ENCODE measurements around the gene ABCC1. TPM values are rescaled to one million over a fixed set of nuclear protein-coding genes. Genes with fewer than 3 reads are reported as not detected.
A peak's percentile ranks its signal among the peaks of the same experiment; 100 is the strongest.

The ABCC1 gene
- total RNA-seq, 1 experiment from 2014 or later = 56.4 TPM

DNA sequence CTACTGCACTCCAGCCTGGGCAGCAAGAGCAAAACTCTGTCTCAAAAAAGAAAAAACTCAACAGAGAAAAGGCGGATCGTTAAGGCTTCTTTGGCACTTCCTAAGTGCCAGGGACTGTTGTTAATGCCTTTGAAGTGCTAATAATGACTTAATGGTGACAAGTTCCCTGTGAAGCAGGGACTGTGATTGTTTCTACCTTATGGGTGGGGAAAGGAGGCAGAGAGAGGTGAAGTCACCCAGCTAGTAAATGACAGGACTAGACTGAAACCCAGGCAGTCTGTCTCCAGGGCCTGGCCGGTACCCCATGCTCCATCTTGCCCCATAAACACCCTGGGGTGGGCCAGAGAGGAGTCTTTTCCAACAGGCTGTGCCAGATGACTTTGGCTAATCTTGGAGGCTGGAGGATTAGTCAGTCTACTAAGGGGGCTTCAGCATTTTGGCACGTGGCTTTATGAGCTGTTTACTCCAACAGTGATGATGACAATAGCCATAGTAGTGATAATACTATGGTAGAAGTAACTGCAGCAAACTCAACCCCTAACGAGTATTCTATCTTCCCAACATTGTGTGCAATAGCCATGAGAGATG lies 26.9 kb downstream of the ABCC1 start:
- H2AFZ ChIP-seq (ENCODE audit: low read length) = no peak overlapping the region
- H3K9ac ChIP-seq (ENCODE audit: extremely low read depth, insufficient read length, low read length) = no peak overlapping the region
- H3K9me3 ChIP-seq (ENCODE audit: control insufficient read depth, low read depth, low read length) = peaks cover 20% of the 10 kb centered on the region
- Mint-ChIP-seq H3K27ac (peak overlapping the region in 2 of 3 experiments; percentile 18 to 60; a peak in 3 of 7 replicates), H3K4me3 (no peak overlapping the region), H3K9me3 (peaks cover 42 to 61% of the 10 kb centered on the region in 2 experiments), H3K4me1 (peaks cover 36% of the 10 kb centered on the region in 2 experiments), H3K36me3 (ENCODE audit: insufficient read depth in 1 of 3, low read depth in 3 of 3) (peaks cover 66 to 75% (median 67%) of the 10 kb centered on the region in 3 experiments), H3K27me3 (ENCODE audit: low read depth) (no peaks in the 10 kb centered on the region)
- H3K23me2 ChIP-seq (ENCODE audit: insufficient read length, low read depth, low read length, poor library complexity, severe bottlenecking) = no peaks in the 10 kb centered on the region
- H3K14ac ChIP-seq (ENCODE audit: insufficient read depth, low read length) = no peak overlapping the region
- no peak for DNase-seq
- H3K4me1 ChIP-seq (ENCODE audit: insufficient read depth, low read length) = peaks cover 12% of the 10 kb centered on the region; the same call in 1 of the 2 replicates
- no peak overlapping the region for H4K8ac ChIP-seq (replicated peaks; ENCODE audit: insufficient read length, low read depth, low read length)
- no CpG with 5 or more reads among the region's 5 CpGs for WGBS (ENCODE audit: extremely low coverage, insufficient read length, low lambda C conversion rate)
- no peak overlapping the region for H2BK15ac ChIP-seq (ENCODE audit: low read depth, low read length)
- no peak overlapping the region for H3K4ac ChIP-seq (ENCODE audit: low read depth, low read length)
- H3K4me2 ChIP-seq (ENCODE audit: insufficient read depth, insufficient read length, low read length) = no peak overlapping the region
- peaks cover 11% of the 10 kb centered on the region for H3K79me1 ChIP-seq (ENCODE audit: insufficient read depth, low read depth, low read length, poor library complexity, severe bottlenecking)
- H3T11ph ChIP-seq (ENCODE audit: low read length) = no peak overlapping the region
- H4K91ac ChIP-seq (ENCODE audit: insufficient read length, low read depth, low read length) = no peak overlapping the region
- TF ChIP-seq, protein P1, sequence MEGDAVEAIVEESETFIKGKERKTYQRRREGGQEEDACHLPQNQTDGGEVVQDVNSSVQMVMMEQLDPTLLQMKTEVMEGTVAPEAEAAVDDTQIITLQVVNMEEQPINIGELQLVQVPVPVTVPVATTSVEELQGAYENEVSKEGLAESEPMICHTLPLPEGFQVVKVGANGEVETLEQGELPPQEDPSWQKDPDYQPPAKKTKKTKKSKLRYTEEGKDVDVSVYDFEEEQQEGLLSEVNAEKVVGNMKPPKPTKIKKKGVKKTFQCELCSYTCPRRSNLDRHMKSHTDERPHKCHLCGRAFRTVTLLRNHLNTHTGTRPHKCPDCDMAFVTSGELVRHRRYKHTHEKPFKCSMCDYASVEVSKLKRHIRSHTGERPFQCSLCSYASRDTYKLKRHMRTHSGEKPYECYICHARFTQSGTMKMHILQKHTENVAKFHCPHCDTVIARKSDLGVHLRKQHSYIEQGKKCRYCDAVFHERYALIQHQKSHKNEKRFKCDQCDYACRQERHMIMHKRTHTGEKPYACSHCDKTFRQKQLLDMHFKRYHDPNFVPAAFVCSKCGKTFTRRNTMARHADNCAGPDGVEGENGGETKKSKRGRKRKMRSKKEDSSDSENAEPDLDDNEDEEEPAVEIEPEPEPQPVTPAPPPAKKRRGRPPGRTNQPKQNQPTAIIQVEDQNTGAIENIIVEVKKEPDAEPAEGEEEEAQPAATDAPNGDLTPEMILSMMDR (conservative IDR thresholded peaks at IDR 0.05) = no peak
- peaks cover 28% of the 10 kb centered on the region; the same call in 1 of the 2 replicates for H3K79me2 ChIP-seq (ENCODE audit: insufficient read depth, low read length)
- no peak overlapping the region for H2BK5ac ChIP-seq (ENCODE audit: insufficient read length, low read length)
- H2BK20ac ChIP-seq (ENCODE audit: low read depth, low read length, poor library complexity, severe bottlenecking) = no peak overlapping the region
- no peak overlapping the region for H4K5ac ChIP-seq (ENCODE audit: insufficient read length, low read depth, low read length)
- no peak overlapping the region for H2BK12ac ChIP-seq (ENCODE audit: insufficient read length, low read depth, low read length)
- H3K18ac ChIP-seq (ENCODE audit: insufficient read length, low read depth, low read length) = no peak overlapping the region
- no peak overlapping the region for H2AK5ac ChIP-seq (ENCODE audit: insufficient read length, low read length)
- no peak overlapping the region for H3K23ac ChIP-seq (ENCODE audit: insufficient read length, low read depth, low read length)
- no peak overlapping the region for H3K27ac ChIP-seq (ENCODE audit: insufficient read length, low read depth, low read length)
- no peaks in the 10 kb centered on the region for H4K20me1 ChIP-seq (ENCODE audit: control insufficient read depth, insufficient read depth, insufficient read length)
- no peaks in the 10 kb centered on the region for H3K27me3 ChIP-seq (ENCODE audit: insufficient read depth, low read length)
- H3K56ac ChIP-seq (ENCODE audit: insufficient read length, low read depth, low read length) = no peak overlapping the region
- H2BK120ac ChIP-seq (ENCODE audit: low read depth, low read length, poor library complexity, severe bottlenecking) = no peak overlapping the region
